ENCODE data around the gene ZMPSTE24.

The ZMPSTE24 gene

DNA sequence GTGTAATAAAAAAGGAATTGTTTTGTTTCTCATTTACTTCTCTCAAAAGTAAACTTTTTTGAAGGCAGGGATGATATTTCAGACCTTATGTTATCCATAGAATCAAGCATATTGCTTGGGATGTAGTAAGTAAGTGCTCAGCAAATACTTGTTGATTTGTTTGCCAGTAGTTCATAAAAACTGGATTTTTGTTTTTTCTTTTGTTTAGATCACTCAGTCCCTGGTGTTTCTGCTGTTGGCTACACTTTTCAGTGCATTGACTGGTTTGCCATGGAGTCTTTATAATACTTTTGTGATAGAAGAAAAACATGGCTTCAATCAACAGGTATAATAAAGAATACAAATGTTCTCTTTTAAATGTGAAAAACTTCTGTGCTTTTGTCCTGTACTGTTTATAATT, 10.2 kb downstream of the ZMPSTE24 start:
- Mint-ChIP-seq H3K4me3 (no peak overlapping the region), H3K27ac (no peak overlapping the region), H3K9me3 (no peaks in the 10 kb centered on the region), H3K36me3 (ENCODE audit: insufficient read depth) (peaks cover 61% of the 10 kb centered on the region), H3K4me1 (ENCODE audit: low read depth in 2 of 2) (peaks cover 0 to 9% of the 10 kb centered on the region in 2 donors), H3K27me3 (no peaks in the 10 kb centered on the region)
- ATAC-seq (replicated peaks), result no peak
- no peak for DNase-seq

GRCh38 chr1:40270152-40270834, 12.3 kb downstream of the ZMPSTE24 start:
- H3K4me3 Mint-ChIP-seq, result no peak overlapping the region
- peaks cover 0 to 12% of the 10 kb centered on the region in 2 donors for H3K4me1 Mint-ChIP-seq (ENCODE audit: low read depth in 2 of 2)
- ATAC-seq (replicated peaks), result no peak
- peaks cover 47% of the 10 kb centered on the region for H3K36me3 Mint-ChIP-seq (ENCODE audit: insufficient read depth)
- no peaks in the 10 kb centered on the region for H3K27me3 Mint-ChIP-seq
- no peak for DNase-seq
- H3K9me3 Mint-ChIP-seq, result no peaks in the 10 kb centered on the region
- H3K27ac Mint-ChIP-seq, result peak overlapping the region; percentile 18 to 79

- no peak for DNase-seq
- H3K4me3 Mint-ChIP-seq, result no peak overlapping the region
- peak overlapping the region in 1 of 2 donors; percentile 74 for H3K27ac Mint-ChIP-seq
- no peak for ATAC-seq (replicated peaks)
- no peaks in the 10 kb centered on the region for H3K9me3 Mint-ChIP-seq
- H3K4me1 Mint-ChIP-seq (ENCODE audit: low read depth in 2 of 2), result peaks cover 0 to 12% of the 10 kb centered on the region in 2 donors
- peaks cover 51% of the 10 kb centered on the region for H3K36me3 Mint-ChIP-seq (ENCODE audit: insufficient read depth)
- no peaks in the 10 kb centered on the region for H3K27me3 Mint-ChIP-seq
Observed at GRCh38 chr1:40272653-40273213, 14.7 kb downstream of the ZMPSTE24 start.

DNA sequence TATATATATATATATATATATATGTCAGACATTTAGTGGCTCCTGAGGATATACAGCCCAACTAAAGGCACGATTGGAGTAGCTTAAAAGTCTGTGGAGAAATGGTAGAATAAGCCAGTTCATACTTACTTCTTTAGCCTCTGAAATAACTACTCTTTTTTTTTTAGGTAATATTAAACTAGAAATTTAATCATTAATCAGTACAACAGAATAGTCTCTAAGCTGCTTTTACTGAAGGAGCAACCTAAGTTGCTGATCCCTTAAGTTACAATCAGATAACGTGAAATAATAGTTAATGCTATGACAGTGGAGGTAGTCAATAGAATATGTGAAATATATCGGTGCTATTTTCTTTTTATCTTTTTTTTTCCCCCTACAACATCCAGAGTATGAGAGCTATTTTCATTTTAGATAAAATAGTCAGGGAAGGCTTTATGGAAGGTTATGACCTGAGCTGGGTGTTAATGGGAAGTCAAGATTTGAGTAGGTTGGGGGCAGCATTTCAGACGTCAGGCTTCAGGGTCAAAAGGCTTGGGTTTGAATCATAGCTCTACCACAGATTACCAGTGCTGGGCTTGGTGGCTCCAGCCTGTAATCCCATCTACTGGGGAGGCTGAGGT, 15.6 kb downstream of the ZMPSTE24 start:
- DNase-seq (no peak), ATAC-seq (replicated peaks) (no peak)
- no peaks in the 10 kb centered on the region for H3K27me3 Mint-ChIP-seq
- H3K27ac Mint-ChIP-seq, result peak overlapping the region in 1 of 2 donors; percentile 70
- no peaks in the 10 kb centered on the region for H3K9me3 Mint-ChIP-seq
- H3K4me3 Mint-ChIP-seq, result no peak overlapping the region
- peaks cover 0 to 12% of the 10 kb centered on the region in 2 donors for H3K4me1 Mint-ChIP-seq (ENCODE audit: low read depth in 2 of 2)
- peaks cover 46% of the 10 kb centered on the region for H3K36me3 Mint-ChIP-seq (ENCODE audit: insufficient read depth)

DNA sequence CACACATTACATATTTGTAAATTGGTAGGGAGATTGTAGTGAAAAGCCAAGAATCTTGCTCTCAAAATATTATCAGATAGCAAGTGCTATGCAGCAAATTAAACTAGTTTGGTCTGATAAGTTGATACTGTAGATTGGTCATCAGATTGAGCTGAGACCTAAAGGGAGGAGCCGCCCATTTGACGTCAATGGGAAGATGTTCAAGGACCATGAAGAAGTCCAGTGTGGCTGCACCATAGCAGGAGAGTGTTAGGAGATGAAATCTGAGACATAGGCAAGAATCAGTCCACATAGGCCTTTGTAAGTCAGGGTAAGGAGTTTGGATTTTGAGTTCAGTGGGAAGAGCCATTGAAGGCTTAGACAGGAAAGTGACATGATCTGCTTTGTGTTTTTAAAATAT, 16.3 kb downstream of the ZMPSTE24 start:
- Mint-ChIP-seq H3K4me1 (ENCODE audit: low read depth in 2 of 2) (peaks cover 0 to 12% of the 10 kb centered on the region in 2 donors), H3K9me3 (no peaks in the 10 kb centered on the region), H3K4me3 (no peak overlapping the region), H3K27me3 (no peaks in the 10 kb centered on the region), H3K27ac (peak overlapping the region in 1 of 2 donors; percentile 70), H3K36me3 (ENCODE audit: insufficient read depth) (peaks cover 43% of the 10 kb centered on the region)
- ATAC-seq (replicated peaks) (no peak), DNase-seq (no peak)

GRCh38 chr1:40276122-40276521, 18.1 kb downstream of the ZMPSTE24 start:
- Mint-ChIP-seq H3K27me3 (no peaks in the 10 kb centered on the region), H3K36me3 (ENCODE audit: insufficient read depth) (peaks cover 46% of the 10 kb centered on the region), H3K4me3 (no peak overlapping the region), H3K9me3 (no peaks in the 10 kb centered on the region), H3K27ac (peak overlapping the region in 1 of 2 donors; percentile 12), H3K4me1 (ENCODE audit: low read depth in 2 of 2) (peaks cover 0 to 7% of the 10 kb centered on the region in 2 donors)
- ATAC-seq (replicated peaks) (no peak), DNase-seq (no peak)

GRCh38 chr1:40281853-40282252, 23.8 kb downstream of the ZMPSTE24 start:
- Mint-ChIP-seq H3K4me3 (no peak overlapping the region), H3K4me1 (ENCODE audit: low read depth in 2 of 2) (peaks cover 0 to 1% of the 10 kb centered on the region in 2 donors), H3K9me3 (no peaks in the 10 kb centered on the region), H3K27me3 (no peaks in the 10 kb centered on the region), H3K27ac (peak overlapping the region in 1 of 2 donors; percentile 45), H3K36me3 (ENCODE audit: insufficient read depth) (peaks cover 74% of the 10 kb centered on the region)
- ATAC-seq (replicated peaks), result no peak
- no peak for DNase-seq

GRCh38 chr1:40291293-40291692, 33.3 kb downstream of the ZMPSTE24 start:
- DNase-seq, result no peak
- Mint-ChIP-seq H3K27ac (peak overlapping the region in 1 of 2 donors; percentile 3), H3K4me3 (no peak overlapping the region), H3K36me3 (ENCODE audit: insufficient read depth) (peaks cover 46% of the 10 kb centered on the region), H3K27me3 (no peaks in the 10 kb centered on the region), H3K9me3 (no peaks in the 10 kb centered on the region), H3K4me1 (ENCODE audit: low read depth in 2 of 2) (peaks cover 0 to 3% of the 10 kb centered on the region in 2 donors)
- no peak for ATAC-seq (replicated peaks)

- no peaks in the 10 kb centered on the region for H3K9me3 Mint-ChIP-seq
- no peaks in the 10 kb centered on the region for H3K27me3 Mint-ChIP-seq
- ATAC-seq (replicated peaks) (no peak), DNase-seq (no peak)
- H3K4me3 Mint-ChIP-seq, result no peak overlapping the region
- no peaks in the 10 kb centered on the region for H3K36me3 Mint-ChIP-seq (ENCODE audit: insufficient read depth)
- H3K4me1 Mint-ChIP-seq (ENCODE audit: low read depth in 2 of 2), result no peaks in the 10 kb centered on the region
- no peak overlapping the region for H3K27ac Mint-ChIP-seq
Observed at GRCh38 chr1:40299366-40300248, 41.6 kb downstream of the ZMPSTE24 start.

- Mint-ChIP-seq H3K27me3 (no peaks in the 10 kb centered on the region), H3K4me1 (ENCODE audit: low read depth in 2 of 2) (no peaks in the 10 kb centered on the region), H3K27ac (no peak overlapping the region), H3K36me3 (ENCODE audit: insufficient read depth) (no peaks in the 10 kb centered on the region), H3K9me3 (no peaks in the 10 kb centered on the region), H3K4me3 (no peak overlapping the region)
- ATAC-seq (replicated peaks), result no peak
- no peak for DNase-seq
Observed at GRCh38 chr1:40300249-40300567, 42.2 kb downstream of the ZMPSTE24 start.

GRCh38 chr1:40300651-40301050, 42.6 kb downstream of the ZMPSTE24 start:
- no peak for DNase-seq
- Mint-ChIP-seq H3K9me3 (no peaks in the 10 kb centered on the region), H3K27ac (no peak overlapping the region), H3K4me1 (ENCODE audit: low read depth in 2 of 2) (no peaks in the 10 kb centered on the region), H3K27me3 (no peaks in the 10 kb centered on the region), H3K4me3 (no peak overlapping the region), H3K36me3 (ENCODE audit: insufficient read depth) (no peaks in the 10 kb centered on the region)
- no peak for ATAC-seq (replicated peaks)

- Mint-ChIP-seq H3K27ac (no peak overlapping the region), H3K4me1 (ENCODE audit: low read depth in 2 of 2) (no peaks in the 10 kb centered on the region), H3K27me3 (no peaks in the 10 kb centered on the region), H3K9me3 (no peaks in the 10 kb centered on the region), H3K36me3 (ENCODE audit: insufficient read depth) (no peaks in the 10 kb centered on the region), H3K4me3 (no peak overlapping the region)
- DNase-seq (no peak), ATAC-seq (replicated peaks) (no peak)
Observed at GRCh38 chr1:40301066-40301465, 43.0 kb downstream of the ZMPSTE24 start.

- H3K36me3 Mint-ChIP-seq (ENCODE audit: insufficient read depth), result no peaks in the 10 kb centered on the region
- no peak overlapping the region for H3K27ac Mint-ChIP-seq
- DNase-seq, result no peak
- H3K9me3 Mint-ChIP-seq, result no peaks in the 10 kb centered on the region
- H3K4me1 Mint-ChIP-seq (ENCODE audit: low read depth in 2 of 2), result no peaks in the 10 kb centered on the region
- no peak for ATAC-seq (replicated peaks)
- H3K27me3 Mint-ChIP-seq, result no peaks in the 10 kb centered on the region
- no peak overlapping the region for H3K4me3 Mint-ChIP-seq
Observed at GRCh38 chr1:40301541-40302299, 43.7 kb downstream of the ZMPSTE24 start.

Measured in effector memory CD8-positive, alpha-beta T cell (primary cell).